Measurements from ENCODE around the gene DYNC1I1.

Gene DYNC1I1

DNA sequence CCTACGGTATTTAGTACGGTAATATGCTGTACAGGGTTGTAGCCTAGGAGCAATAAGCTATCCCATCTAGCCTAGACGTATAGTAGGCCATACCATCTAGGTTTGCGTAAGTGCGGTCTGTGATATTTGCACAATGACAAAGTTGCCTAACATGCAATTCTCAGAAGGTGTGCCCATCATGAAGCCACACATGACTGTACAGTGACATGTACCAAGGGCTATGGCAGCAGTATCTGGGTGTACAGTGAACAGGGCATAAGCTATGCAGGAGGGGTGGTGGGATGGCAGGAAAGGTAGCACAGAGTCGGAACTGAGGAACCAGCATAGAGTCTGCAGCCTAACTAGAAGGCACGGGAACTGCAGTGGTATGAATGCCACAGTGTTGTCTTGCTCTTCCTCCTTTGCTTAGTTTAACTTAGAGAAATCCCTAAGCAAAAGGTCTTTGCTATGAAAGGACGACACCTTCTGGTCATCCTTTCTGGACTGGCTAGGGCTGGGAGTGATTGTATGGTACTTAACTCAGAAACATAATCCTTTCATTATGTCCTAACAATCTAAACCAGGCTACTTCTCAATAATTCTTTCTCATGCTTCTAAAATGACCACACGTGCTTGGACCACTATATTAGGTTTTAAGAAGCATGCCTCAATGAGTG is 93.5 kb downstream of the DYNC1I1 start:
- no peak for DNase-seq

DNA sequence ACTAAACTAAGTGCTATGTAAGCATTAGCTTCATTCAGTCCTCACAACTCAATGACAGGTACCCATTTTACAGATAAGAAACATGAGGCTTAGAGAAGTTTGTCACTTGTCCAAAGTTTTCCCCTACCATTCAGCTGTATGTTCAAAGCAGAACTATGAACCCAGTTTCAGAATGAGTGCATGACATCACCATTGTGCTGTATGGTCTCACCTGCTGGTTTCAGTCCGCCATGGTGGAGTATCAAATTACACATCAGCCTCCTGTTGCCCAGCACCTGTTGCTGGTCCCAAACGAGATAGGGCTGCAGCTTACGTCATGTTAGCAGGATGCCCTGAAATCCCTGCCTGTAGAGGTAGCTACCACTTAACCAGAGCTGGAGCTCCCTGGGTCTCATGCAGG is 95.0 kb downstream of the DYNC1I1 start:
- DNase-seq: no peak

DNA sequence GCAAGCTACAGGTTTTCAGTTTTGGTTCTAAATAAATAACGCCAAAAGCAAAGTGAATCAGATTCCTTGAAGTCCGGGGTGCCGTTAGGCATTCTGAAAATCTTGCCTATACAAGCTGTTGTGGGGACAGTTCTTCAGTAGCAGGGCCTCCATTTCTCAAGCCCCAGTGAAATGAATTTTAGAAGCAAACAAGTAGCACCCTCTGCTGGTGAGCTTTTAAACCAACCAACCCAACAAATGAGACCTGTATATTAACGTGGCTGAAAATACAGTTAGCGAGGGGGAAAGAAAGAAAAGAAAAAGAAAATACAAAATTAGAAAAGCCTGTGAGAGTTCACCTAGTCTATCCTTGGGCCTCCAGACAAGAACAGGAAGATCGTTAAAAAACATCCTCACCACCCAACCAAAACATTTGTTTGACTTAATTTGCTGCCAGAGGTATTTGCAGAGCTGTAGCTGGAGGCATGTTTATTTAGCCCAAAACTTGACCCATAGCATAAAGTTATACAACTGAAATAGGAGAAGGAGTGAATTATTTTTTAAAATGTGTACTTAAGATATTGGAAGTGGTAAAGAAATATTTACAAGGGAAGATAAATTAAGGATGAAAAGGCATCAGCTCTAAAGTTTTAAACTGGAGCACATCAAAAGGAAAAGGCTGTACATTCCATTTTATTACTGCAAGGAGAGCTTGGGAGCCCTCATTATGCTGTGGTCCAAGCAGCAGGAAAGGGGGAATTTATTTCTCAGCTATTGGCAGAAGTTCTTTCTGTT is 98.9 kb downstream of the DYNC1I1 start:
- DNase-seq: peak; percentile 34 to 51

DNA sequence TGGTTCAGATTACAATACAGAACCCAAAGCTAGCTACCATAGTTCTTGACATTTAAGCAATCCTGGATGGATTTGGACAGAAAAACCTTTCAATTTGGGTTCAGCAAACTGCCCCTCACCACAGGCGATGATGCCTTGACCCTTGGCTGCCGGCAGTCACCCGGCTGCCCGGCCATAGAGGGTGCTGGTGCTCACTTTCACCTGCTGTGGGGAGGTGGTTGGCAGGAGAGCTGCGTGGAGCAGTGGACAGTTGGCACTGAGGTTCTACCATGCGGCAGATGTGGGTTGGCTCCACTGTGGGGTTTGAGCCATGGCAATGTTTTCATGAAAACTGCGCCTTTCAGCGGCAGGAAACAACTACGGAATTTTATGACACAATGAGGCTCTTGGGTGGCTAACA is 99.5 kb downstream of the DYNC1I1 start:
- no peak for DNase-seq

DNA sequence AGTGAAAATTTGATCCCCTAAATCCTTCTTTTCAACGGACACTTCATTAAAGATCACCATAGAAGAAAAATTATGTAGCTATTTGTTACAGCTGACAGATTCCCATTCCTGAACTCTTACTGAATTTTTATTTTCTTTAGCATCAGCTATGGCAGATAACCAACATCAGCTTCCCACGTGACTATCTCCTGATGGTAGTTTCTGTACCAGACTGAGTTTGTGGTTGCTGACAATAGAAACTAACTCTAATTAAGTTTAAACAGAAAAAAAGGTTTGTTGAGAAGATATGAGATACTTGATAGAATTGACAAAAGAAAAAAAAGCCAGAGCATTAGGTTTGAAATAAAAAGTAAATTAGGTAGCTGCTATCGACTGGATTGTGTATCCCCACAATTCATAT is 101.8 kb downstream of the DYNC1I1 start:
- DNase-seq: no peak

DNA sequence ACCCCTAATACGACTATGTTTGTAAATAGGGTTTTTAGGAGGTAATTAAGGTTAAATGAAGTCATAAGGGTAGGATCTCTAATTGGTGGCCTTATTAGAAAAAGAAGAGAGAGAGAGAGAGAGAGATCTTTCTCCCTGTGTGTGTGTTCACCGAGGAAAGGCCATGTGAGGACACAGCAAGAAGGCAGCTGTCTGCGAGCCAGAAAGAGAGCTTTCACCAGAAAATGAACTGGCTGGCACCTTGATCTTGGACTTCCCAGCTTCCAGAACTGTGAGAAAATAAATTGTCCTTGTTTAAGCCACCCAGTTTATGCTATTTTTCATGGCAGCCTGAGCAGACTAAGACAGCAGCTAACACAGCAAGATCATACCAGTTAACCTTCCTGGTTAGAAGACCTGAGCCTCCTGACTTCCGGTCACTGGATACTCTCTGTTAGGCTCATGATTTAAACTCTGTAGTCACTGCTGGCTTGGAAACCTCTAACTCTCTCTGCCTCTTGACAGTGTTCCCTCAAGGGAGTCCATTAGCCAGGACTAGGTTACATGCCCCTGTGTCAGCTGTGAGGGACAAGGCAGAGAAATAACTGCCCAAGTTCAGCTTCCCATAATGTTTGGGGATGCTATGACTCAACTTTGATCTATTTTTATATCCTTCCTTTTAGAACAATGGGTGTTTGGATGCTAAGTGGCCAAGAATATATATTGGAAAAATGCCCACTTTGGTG is 102.3 kb downstream of the DYNC1I1 start:
- DNase-seq: peak in 1 of 2 experiments; percentile 22

DNA sequence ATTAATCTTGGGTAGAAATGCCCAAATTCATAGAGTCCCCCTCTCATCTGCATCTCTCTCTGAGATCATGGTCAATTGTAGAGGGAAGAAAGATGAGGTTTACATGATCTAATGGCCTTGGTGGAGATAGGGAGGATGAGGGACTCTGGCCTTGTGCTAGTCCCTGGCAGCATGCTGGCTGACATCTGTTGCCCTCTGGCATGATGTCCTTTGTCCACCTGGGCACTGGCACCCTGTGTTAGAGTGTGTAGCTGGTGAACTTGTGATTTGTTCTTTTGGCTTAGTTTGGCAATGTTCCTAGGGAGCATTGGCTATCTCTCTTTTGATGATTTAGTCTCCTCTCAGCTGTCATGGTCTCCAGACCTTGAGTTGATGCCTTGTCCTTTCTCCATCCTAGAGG is 103.2 kb downstream of the DYNC1I1 start:
- no peak for DNase-seq

DNA sequence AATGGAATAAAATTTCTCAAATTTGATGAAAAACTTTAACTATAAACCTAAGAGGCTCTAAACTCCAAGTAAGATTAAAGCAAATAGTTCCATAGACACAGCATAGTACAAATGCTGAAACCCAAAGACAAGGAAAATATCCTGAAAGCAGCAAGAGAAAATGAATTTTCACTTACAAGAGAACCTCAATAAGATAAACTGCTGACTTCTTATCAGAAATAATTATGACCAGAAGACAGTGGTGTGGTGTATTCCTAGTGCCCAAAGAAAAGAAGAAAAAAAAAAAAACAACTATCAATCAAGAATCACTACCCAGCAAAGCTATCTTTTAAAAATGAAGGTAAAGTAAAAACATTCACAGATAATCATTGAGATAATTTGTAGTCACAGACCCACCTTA is 106.3 kb downstream of the DYNC1I1 start:
- no peak for DNase-seq

DNA sequence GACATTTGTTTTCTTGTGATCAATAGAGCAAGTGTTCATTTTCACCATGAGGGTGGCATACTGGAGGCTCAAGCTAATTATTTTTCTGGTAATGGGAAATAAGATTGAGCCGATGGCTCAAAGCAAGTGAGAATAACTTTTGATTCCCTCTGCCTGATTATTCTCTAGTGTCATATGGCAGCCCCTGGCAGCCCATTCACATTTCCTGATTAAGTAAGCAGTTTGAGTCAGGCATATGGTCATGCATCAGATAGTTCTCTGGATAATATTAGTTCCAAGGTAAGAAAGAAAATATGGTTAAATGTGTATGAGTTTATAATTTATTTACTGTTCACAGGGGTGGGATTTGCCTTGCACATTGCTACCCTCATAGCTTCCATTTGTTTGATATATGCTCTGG is 109.2 kb downstream of the DYNC1I1 start:
- peak in 1 of 2 experiments; percentile 27 for DNase-seq

DNA sequence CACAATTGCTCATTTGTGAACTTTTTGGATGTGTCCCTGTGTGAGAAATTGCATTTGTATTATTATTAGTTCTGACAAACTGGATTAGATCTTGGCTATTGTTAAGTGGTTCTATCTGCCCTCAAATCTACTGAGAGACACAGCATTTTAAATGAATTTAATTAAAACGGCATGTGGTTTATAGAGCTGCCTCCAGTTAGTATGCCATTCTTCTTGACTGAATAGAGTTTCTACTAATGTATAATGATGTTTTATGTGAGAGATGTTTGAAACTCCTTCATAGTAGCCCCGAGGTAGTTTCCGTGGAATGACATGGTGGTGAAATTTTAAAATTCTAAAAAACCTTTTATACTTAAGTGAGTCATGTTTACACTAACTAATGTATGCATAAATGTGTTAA is 110.9 kb downstream of the DYNC1I1 start:
- no peak for DNase-seq

DNA sequence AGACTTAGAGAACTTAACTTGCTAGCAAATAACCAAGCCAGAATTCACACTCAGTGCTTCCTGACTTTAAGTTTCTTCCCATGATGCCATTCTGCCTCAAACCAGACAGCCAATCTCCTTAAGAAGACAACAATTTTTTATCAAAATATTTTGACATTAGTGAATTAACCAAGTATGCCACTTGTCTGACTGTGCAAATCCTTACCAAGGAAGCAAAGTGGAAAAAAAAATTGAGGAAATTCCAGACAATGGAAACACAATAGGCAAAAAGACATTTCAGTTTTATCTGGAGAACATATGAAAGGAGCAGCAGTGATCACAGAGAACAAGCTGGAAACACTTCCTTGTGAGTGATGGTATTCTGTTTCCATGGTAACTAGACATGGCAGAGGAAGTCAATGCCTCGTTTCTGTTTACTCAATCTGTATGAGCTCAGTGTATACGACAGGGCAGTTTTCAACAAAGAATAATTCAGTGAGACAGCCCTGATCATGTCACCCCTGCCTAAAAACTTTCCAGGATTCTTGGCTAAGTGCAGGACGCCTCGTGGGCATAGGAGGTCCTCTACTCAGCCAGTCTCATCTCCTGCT is 114.2 kb downstream of the DYNC1I1 start:
- DNase-seq: peak in 1 of 2 experiments; percentile 24

DNA sequence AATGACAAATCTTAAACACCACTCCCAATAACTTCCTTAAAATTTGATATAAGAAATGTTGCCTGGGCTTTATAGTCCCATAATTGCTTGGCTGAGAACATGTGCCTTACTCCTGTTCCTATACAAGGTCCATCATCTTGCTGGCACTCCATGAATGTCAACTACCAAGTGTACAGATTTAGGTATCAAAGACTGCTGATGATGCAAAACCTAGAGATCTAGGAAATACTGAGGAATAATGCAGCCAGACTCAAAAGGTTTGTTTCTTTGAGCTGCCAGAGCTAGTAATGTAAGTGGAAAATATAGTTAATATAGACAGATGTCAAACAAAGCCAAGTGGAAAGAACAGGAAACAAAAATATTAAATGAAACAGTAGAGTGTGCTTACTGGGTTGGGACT is 121.1 kb downstream of the DYNC1I1 start:
- DNase-seq: no peak

DNA sequence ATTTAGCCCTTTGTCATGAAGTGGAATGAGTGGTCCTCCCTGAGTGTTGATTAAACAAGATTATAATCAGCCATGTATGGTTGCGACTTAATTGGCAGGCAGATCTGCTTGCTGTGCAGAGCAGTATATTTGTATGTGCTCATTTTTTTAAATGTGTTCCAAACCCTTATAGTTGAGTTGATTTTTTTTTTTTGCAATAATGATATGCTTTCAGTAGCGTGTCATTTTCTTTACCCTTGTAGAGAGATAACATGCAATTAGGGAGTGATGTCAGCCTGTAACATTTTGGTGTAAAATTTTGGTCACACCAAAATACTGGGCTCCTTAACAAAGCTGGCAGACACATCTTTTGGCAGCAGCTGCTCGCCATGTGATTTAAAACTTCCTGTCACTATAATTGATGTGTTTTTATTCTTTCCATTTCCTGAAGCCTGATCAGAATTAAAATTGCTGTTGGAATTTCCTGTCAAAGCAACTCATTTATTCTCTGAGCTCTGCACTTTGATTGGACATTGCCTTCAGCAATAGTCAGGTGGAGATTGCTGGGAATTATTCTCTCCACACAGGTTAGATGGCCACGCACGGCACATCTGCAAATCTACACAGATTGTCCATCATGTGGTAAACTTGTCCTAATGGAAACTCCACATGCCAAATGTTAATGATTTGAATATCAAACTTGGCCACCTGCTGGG is 125.3 kb downstream of the DYNC1I1 start:
- DNase-seq: peak in 1 of 2 experiments; percentile 38

DNA sequence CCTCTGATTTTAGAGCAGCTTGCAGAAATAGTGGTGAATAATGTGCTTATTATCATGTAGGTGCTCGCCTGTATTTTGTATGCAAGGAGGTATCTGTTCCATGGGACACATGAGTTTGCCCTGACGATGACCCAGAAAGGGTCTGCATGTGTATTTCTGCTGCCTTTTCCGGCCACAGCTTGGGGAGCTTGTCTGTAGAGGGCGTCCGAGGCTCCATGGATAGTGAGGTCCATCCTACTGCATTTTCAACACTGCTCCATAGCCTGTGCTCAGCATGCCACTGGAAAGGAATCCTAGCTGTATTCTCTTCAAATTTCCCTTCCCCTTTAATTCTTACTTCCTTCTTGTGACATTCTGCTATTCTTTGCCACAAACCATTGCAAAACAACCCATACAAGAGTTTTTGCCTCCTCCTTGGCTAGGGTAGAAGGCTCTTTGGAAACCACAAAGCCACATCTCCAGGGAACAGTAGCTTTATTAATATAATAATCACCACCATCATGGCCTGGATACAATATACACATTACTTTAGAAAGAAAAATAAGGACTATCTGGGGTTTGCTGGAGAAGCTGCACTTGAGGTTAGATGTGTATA is 127.7 kb downstream of the DYNC1I1 start:
- no peak for DNase-seq

DNA sequence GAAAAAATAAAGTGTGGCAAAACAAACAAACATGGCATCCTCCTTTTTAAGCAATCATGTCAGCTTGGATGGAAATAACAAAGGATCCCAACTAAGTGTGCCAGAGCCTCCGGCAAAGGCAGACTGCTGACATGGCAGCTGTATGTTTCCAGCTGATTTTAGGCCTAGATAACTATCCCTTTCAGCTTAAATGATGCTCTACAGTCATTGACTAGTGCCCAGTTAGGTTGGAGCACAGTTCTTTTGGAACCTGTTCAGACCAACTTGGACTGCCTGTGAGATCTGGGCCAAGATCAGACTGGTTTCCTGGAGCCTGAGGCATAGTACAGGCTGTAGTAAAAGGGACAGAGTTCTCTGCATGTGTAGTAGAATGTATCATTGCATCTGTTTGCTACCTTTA is 128.7 kb downstream of the DYNC1I1 start:
- peak in 1 of 2 experiments; percentile 62 for DNase-seq

DNA sequence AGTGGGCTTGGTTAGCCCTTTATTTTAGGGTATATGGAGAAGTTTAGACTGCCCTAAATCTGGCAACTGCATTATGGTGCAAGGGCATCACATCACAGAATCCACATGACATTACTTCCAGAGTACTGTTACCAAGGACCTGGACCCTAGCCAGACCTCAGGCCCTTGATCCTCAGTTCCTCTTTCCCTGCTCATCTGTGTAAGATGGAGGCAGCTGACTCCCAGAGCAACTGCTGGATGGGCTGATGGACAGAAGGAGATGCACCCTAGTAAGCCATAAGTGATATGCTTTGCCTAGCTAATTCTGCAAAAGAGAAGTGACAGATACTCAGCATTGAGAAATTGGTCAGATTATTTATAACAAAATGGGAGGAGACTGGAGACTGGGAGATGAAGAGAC is 131.7 kb downstream of the DYNC1I1 start:
- DNase-seq: no peak

DNA sequence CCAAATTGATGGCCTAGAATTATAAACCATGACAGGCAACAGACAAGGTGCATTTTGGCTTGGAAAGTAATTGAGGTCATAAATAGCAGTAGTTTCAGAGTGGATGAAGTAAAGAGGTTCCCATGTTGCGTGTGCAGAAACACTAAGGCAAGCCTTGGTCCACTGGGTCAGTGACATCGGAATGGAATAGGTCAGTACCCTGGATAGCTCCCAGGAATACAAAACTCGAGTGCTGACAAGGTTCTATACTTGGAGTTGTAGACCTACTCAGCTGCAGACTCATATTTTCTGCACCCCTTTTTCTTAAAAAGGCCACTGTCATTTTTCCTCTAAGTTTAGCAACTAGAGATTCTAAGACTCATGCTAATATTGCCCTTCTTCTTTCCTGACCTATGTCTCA is 132.8 kb downstream of the DYNC1I1 start:
- DNase-seq: no peak

DNA sequence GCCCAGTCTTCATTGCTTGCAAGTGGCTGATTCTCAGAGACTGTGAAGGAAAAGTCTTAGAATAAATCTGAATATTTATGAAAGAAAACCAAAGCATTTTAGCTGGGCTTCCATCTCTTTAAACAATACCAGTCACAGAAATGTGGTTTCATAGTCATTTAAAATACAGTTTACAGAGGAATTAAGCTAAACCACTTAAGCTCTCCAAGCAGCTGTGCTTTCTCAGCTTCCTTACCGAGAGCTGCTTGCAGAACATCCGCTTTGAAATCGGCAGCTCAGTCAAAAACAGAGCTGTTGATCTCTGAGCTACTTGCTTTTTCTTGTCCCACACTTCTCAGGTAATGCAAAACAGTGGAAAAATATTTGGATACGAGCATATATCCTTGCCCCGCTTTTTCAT is 134.5 kb downstream of the DYNC1I1 start:
- no peak for DNase-seq

DNA sequence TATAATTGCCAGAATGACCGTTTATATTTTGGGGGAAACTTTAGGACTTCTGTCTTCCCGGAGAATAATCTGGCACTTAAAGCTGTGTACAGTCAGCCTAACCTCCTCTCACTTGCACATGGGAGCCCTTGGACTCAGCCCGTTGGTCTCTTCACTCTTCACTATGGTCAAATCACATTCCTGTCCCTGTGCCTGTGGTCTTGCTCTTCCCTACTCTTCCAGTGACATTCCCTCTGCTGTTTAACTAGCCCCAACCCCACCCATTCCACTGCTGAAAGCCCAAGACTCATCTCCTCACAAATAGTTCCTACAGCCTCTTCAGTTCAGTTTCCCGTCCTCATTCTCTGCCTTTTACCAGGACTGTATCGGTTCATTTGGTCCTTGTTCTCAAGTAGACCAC is 135.0 kb downstream of the DYNC1I1 start:
- DNase-seq: no peak

DNA sequence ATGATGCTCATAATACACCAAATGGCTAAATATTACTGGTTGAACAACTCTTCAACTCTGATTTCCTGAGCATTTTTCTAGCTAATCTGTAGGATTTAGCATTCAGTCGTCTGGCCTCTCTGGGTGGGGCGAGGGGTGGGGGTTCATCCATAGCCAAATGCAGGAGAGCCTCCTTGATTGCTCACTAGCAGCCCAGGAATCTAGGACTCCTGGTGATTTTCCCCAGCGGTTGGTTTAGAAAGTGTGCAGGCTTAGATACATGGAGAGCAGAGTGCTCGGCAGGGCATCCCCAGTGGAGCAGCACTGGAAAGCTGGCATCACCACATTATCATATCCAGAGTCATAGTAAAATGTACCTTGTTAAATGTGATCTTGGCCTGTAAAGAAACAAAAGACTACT is 136.1 kb downstream of the DYNC1I1 start:
- DNase-seq: no peak

DNA sequence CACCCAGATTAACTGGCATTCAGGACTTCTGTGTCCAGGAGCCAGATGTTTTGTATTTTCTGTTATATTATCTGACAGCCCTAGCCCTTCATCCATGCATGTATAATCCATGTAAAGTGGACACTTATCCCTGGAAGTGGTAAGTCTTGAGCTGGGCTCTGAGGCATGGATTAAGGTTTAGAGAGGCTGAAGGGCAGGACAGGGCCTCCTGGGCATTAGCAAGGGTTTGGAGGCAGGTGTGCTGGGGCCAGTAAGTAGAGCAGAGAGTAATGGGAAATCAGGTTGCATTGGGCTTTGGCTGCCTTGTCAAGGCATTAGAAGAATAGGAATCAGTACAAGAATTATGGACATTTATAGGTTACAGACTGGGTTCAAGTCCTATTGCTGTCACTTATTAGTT is 138.0 kb downstream of the DYNC1I1 start:
- DNase-seq: no peak

DNA sequence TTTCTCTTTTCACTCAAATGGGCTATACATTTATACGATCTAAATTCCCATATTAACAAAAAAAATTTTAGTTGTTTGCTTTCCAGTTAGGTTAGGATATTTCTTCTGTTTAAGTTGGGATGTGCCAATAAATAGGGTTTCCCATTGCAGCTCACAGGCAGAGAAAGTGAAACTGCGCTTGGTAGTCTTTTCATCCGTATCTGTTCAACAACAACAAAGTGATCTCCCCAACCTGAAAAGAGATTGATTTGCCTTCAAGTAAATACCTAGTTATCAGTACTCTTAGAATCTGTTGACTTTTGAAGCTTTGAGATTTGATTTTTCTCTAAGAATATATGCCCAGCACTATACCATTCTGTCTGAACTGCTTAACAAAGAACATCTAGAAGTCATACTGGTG is 143.4 kb downstream of the DYNC1I1 start:
- no peak for DNase-seq

All from NCI-H446 (cell line).